Measurements from ENCODE around the gene STK39.

STK39 gene

GRCh38 chr2:167943897-167944296 lies 303.5 kb downstream of the STK39 start:
- no peak for DNase-seq

- DNase-seq = no peak
These were observed 304.0 kb downstream of the STK39 start for GRCh38 chr2:167943368-167943767.

GRCh38 chr2:167942366-167943081 lies 304.9 kb downstream of the STK39 start:
- no peak for DNase-seq

- DNase-seq = no peak
These were observed 305.8 kb downstream of the STK39 start for GRCh38 chr2:167941604-167942003.

GRCh38 chr2:167940734-167941507 lies 306.5 kb downstream of the STK39 start:
- no peak for DNase-seq

GRCh38 chr2:167940346-167940725 lies 307.1 kb downstream of the STK39 start:
- DNase-seq = no peak

GRCh38 chr2:167939514-167940345 lies 307.7 kb downstream of the STK39 start:
- no peak for DNase-seq

- no peak for DNase-seq
These were observed 310.0 kb downstream of the STK39 start for GRCh38 chr2:167937403-167937802.

- no peak for DNase-seq
These were observed 311.6 kb downstream of the STK39 start for GRCh38 chr2:167935803-167936110.

GRCh38 chr2:167933097-167933814 lies 314.1 kb downstream of the STK39 start:
- DNase-seq = no peak

- DNase-seq = no peak
These were observed 315.2 kb downstream of the STK39 start for GRCh38 chr2:167932123-167932693.

GRCh38 chr2:167929484-167929883 lies 317.9 kb downstream of the STK39 start:
- no peak for DNase-seq

GRCh38 chr2:167928434-167928833 lies 319.0 kb downstream of the STK39 start:
- DNase-seq = no peak

- no peak for DNase-seq
These were observed 321.6 kb downstream of the STK39 start for GRCh38 chr2:167925758-167926157.

GRCh38 chr2:167924556-167924955 lies 322.8 kb downstream of the STK39 start:
- DNase-seq = no peak

- no peak for DNase-seq
These were observed 330.6 kb downstream of the STK39 start for GRCh38 chr2:167916756-167917155.

- no peak for DNase-seq
These were observed 332.4 kb downstream of the STK39 start for GRCh38 chr2:167914969-167915368.

GRCh38 chr2:167908786-167909185 lies 338.6 kb downstream of the STK39 start:
- no peak for DNase-seq

GRCh38 chr2:167905668-167906067 lies 341.7 kb downstream of the STK39 start:
- DNase-seq = no peak
